H9 (cell line): ENCODE measurements around the gene NKAIN1. TPM values are rescaled to one million over a fixed set of nuclear protein-coding genes. Genes with fewer than 3 reads are reported as not detected.

Source experiments
- DNase-seq: peaks from one replicate; pipeline ENCODE4 v3.0.0-alpha.2; 2017
- H2AFZ ChIP-seq: one replicate; pipeline ENCODE4 v1.6.1; 2013; ENCODE audit warnings: mild to moderate bottlenecking, low read length, control low read depth, moderate library complexity
- H2AK5ac ChIP-seq: 2 replicates; pipeline ENCODE4 v1.6.1; 2013; ENCODE audit warnings: low read length, control low read depth, mixed read lengths; ENCODE audit not compliant: insufficient read length
- H2BK120ac ChIP-seq: one replicate; pipeline ENCODE4 v1.6.1; 2013; ENCODE audit warnings: low read depth, mild to moderate bottlenecking, low read length, control low read depth, inconsistent platforms; ENCODE audit not compliant: poor library complexity, severe bottlenecking
- H2BK12ac ChIP-seq: 2 replicates; pipeline ENCODE4 v1.6.1; 2013; ENCODE audit warnings: low read length, control low read depth, mixed read lengths, low read depth; ENCODE audit not compliant: insufficient read length
- H2BK15ac ChIP-seq: 2 replicates; pipeline ENCODE4 v1.6.1; 2013; ENCODE audit warnings: low read depth, low read length, control low read depth
- H2BK20ac ChIP-seq: one replicate; pipeline ENCODE4 v1.6.1; 2013; ENCODE audit warnings: low read depth, mild to moderate bottlenecking, low read length, control low read depth, inconsistent platforms; ENCODE audit not compliant: poor library complexity, severe bottlenecking
- H2BK5ac ChIP-seq: 2 replicates; pipeline ENCODE4 v1.6.1; 2013; ENCODE audit warnings: low read length, control low read depth, mixed read lengths; ENCODE audit not compliant: insufficient read length
- H3K14ac ChIP-seq: 2 replicates; pipeline ENCODE4 v1.6.1; 2013; ENCODE audit warnings: low read length, control low read depth; ENCODE audit not compliant: insufficient read depth
- H3K18ac ChIP-seq: 2 replicates; pipeline ENCODE4 v1.6.1; 2013; ENCODE audit warnings: low read depth, mild to moderate bottlenecking, mixed read lengths, low read length, control low read depth; ENCODE audit not compliant: insufficient read length
- H3K23ac ChIP-seq: 2 replicates; pipeline ENCODE4 v1.6.1; 2013; ENCODE audit warnings: low read length, control low read depth, mixed read lengths, low read depth; ENCODE audit not compliant: insufficient read length
- H3K23me2 ChIP-seq: 2 replicates; pipeline ENCODE4 v1.6.1; 2013; ENCODE audit warnings: low read depth, mild to moderate bottlenecking, mixed read lengths, low read length, control low read depth; ENCODE audit not compliant: insufficient read length, poor library complexity, severe bottlenecking
- H3K27ac ChIP-seq: 2 replicates; pipeline ENCODE4 v1.5.1; 2013; ENCODE audit warnings: low read length, control low read depth, mixed read lengths, low read depth; ENCODE audit not compliant: insufficient read length
- H3K27me3 ChIP-seq: 2 replicates; pipeline ENCODE4 v1.6.1; 2013; ENCODE audit warnings: low read length, control low read depth, inconsistent platforms; ENCODE audit not compliant: insufficient read depth
- H3K4ac ChIP-seq: 2 replicates; pipeline ENCODE4 v1.6.1; 2013; ENCODE audit warnings: low read depth, mild to moderate bottlenecking, control low read depth, inconsistent platforms, low read length, moderate library complexity
- H3K4me1 ChIP-seq: 2 replicates; pipeline ENCODE4 v1.6.1; 2013; ENCODE audit warnings: low read length, control low read depth, inconsistent platforms; ENCODE audit not compliant: insufficient read depth
- H3K4me2 ChIP-seq: 2 replicates; pipeline ENCODE4 v1.6.1; 2013; ENCODE audit warnings: low read length, control low read depth, mixed read lengths; ENCODE audit not compliant: insufficient read length, insufficient read depth
- H3K56ac ChIP-seq: 2 replicates; pipeline ENCODE4 v1.6.1; 2013; ENCODE audit warnings: low read depth, mild to moderate bottlenecking, mixed read lengths, low read length, control low read depth; ENCODE audit not compliant: insufficient read length
- H3K79me1 ChIP-seq: 2 replicates; pipeline ENCODE4 v1.6.1; 2013; ENCODE audit warnings: low read depth, mild to moderate bottlenecking, moderate library complexity, low read length, control low read depth, inconsistent platforms; ENCODE audit not compliant: insufficient read depth, poor library complexity, severe bottlenecking
- H3K79me2 ChIP-seq: 2 replicates; pipeline ENCODE4 v1.6.1; 2013; ENCODE audit warnings: low read length, control low read depth, inconsistent platforms; ENCODE audit not compliant: insufficient read depth
- H3K9ac ChIP-seq: 2 replicates; pipeline ENCODE4 v1.6.1; 2013; ENCODE audit warnings: low read length, control low read depth, mixed read lengths; ENCODE audit not compliant: insufficient read length; ENCODE audit errors: extremely low read depth
- H3K9me3 ChIP-seq: one replicate; pipeline ENCODE4 v1.6.1; 2013; ENCODE audit warnings: low read depth, low read length, inconsistent platforms; ENCODE audit not compliant: control insufficient read depth
- H3T11ph ChIP-seq: one replicate; pipeline ENCODE4 v1.6.1; 2013; ENCODE audit warnings: mild to moderate bottlenecking, low read length, control low read depth, inconsistent platforms
- H4K20me1 ChIP-seq: one replicate; pipeline ENCODE4 v1.6.1; 2013; ENCODE audit not compliant: control insufficient read depth, insufficient read length, insufficient read depth
- H4K5ac ChIP-seq: 2 replicates; pipeline ENCODE4 v1.6.1; 2013; ENCODE audit warnings: low read depth, mild to moderate bottlenecking, mixed read lengths, low read length, control low read depth; ENCODE audit not compliant: insufficient read length
- H4K8ac ChIP-seq: replicated peaks from 2 replicates; pipeline ENCODE4 v1.6.1; 2013; ENCODE audit warnings: low read length, control low read depth, mixed read lengths, low read depth; ENCODE audit not compliant: insufficient read length
- H4K91ac ChIP-seq: 2 replicates; pipeline ENCODE4 v1.6.1; 2013; ENCODE audit warnings: low read depth, mild to moderate bottlenecking, moderate library complexity, mixed read lengths, low read length, control low read depth; ENCODE audit not compliant: insufficient read length
- H3K27ac Mint-ChIP-seq, 3 experiments: 2 replicates in 2 of 3; 3 replicates in 1 of 3; pipeline ENCODE4 v1.8.0; 2020 to 2021; ENCODE audit warnings: mixed read lengths in 3 of 3, mild to moderate bottlenecking in 1 of 3, moderate library complexity in 1 of 3
- H3K27me3 Mint-ChIP-seq: 2 replicates; pipeline ENCODE4 v1.8.0; 2021; ENCODE audit warnings: low read depth, mild to moderate bottlenecking, moderate library complexity, mixed read lengths
- H3K36me3 Mint-ChIP-seq, 3 experiments: 2 replicates in 2 of 3; 3 replicates in 1 of 3; pipeline ENCODE4 v1.8.0; 2020 to 2021; ENCODE audit warnings: low read depth in 3 of 3, mixed read lengths in 3 of 3; ENCODE audit not compliant: insufficient read depth in 1 of 3
- H3K4me1 Mint-ChIP-seq, 2 experiments: 2 replicates each; pipeline ENCODE4 v1.8.0; 2020; ENCODE audit warnings: mixed read lengths in 2 of 2
- H3K4me3 Mint-ChIP-seq, 2 experiments: 2 replicates in 1 of 2; 3 replicates in 1 of 2; pipeline ENCODE4 v1.8.0; 2020 to 2021; ENCODE audit warnings: mild to moderate bottlenecking in 2 of 2, mixed read lengths in 2 of 2, moderate library complexity in 1 of 2
- H3K9me3 Mint-ChIP-seq, 2 experiments: 2 replicates in 1 of 2; 3 replicates in 1 of 2; pipeline ENCODE4 v1.8.0; 2020; ENCODE audit warnings: mild to moderate bottlenecking in 2 of 2, mixed read lengths in 2 of 2, moderate library complexity in 1 of 2
- CTCF ChIP-seq: fragments of 200-600 bp; sonication (generic); conservative IDR thresholded peaks from 3 replicates; pipeline ENCODE4 v1.8.0; 2021; ENCODE audit warnings: antibody characterized with exemption, mild to moderate bottlenecking
- WGBS: extraction: QIAGEN DNeasy Blood & Tissue Kit; methylation state at CpG from one replicate; pipeline ENCODE4 v1.1.7; 2013; ENCODE audit warnings: missing lambda C conversion rate, low lambda C conversion rate, mixed read lengths; ENCODE audit not compliant: insufficient read length; ENCODE audit errors: extremely low coverage; 5-methylcytosine and 5-hydroxymethylcytosine counted together
- total RNA-seq: library from RNA; stranded (reverse); gene quantifications from 2 replicates; pipeline ENCODE4 v1.2.1, GENCODE V29; 2021

Gene NKAIN1
- total RNA-seq, 1 experiment from 2014 or later, result 25.6 TPM

DNA sequence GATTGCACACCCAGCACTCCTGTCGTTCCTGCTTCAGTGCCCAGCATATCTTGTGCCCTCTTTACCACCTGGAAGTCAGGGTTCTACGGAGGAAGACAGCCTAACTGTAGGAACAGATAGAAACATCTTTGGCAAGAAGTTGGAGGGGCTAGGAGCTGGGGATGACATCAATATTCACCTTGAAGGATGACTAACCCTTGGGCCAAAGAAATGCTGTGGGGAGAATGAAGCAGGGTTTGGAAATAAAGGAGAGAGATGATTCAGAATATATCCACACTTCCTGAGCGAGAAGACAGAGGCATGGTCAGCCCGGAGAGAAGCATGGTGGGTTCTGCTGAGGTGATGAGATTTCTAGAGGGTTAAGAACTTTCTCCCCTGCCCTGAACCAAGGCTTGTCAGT, 4.6 kb upstream of the NKAIN1 start:
- Histone ChIP-seq H3K9ac (no peak overlapping the region), H3K4ac (no peak overlapping the region), H3K27me3 (no peaks in the 10 kb centered on the region), H4K20me1 (no peaks in the 10 kb centered on the region), H2BK120ac (no peak overlapping the region), H2AFZ (no peak overlapping the region), H3K79me2 (no peaks in the 10 kb centered on the region), H3K4me2 (no peak overlapping the region), H3K23me2 (peaks cover 8% of the 10 kb centered on the region), H3K4me1 (no peaks in the 10 kb centered on the region), H2BK12ac (no peak overlapping the region), H2BK15ac (no peak overlapping the region), H3K14ac (no peak overlapping the region; the same call in 1 of the 2 replicates), H2AK5ac (no peak overlapping the region), H3K79me1 (no peaks in the 10 kb centered on the region), H3K9me3 (no peaks in the 10 kb centered on the region), H3K56ac (no peak overlapping the region), H4K5ac (no peak overlapping the region), H4K91ac (no peak overlapping the region), H3T11ph (no peak overlapping the region), H3K27ac (no peak overlapping the region), H3K18ac (no peak overlapping the region), H4K8ac (no peak overlapping the region), H2BK5ac (no peak overlapping the region), H2BK20ac (no peak overlapping the region), H3K23ac (no peak overlapping the region)
- TF ChIP-seq CTCF, result no peak
- no peak overlapping the region for H3K27ac Mint-ChIP-seq
- peaks cover 16 to 20% of the 10 kb centered on the region in 2 experiments for H3K4me1 Mint-ChIP-seq
- H3K36me3 Mint-ChIP-seq, result no peaks in the 10 kb centered on the region
- WGBS, result no CpG with 5 or more reads among the region's 4 CpGs
- DNase-seq, result no peak
- no peak overlapping the region for H3K4me3 Mint-ChIP-seq
- H3K27me3 Mint-ChIP-seq, result peaks cover 32% of the 10 kb centered on the region
- no peaks in the 10 kb centered on the region for H3K9me3 Mint-ChIP-seq
